CD4-positive, CD25-positive, alpha-beta regulatory T cell (primary cell): ENCODE data around the gene ISY1. TPM values are rescaled to one million over a fixed set of nuclear protein-coding genes. Genes with fewer than 3 reads are reported as not detected.

Experiments used
- ATAC-seq, 2 donors: fragments of 150-1000 bp; cut with Tn5 transposase; one replicate each; pipeline ENCODE4 v1.10.0; 2021; ENCODE audit warnings: low read depth in 2 of 2, moderate number of reproducible peaks in 2 of 2, moderate library complexity in 1 of 2
- DNase-seq, 3 donors: peaks; one replicate each; pipeline versions ENCODE4 v3.0.0 to v3.0.0-alpha.2; 2012 to 2022; ENCODE audit warnings: mixed read lengths in 1 of 3
- H3K27ac ChIP-seq: one replicate; pipeline ENCODE4 v1.7.0; 2013; ENCODE audit warnings: mild to moderate bottlenecking, low read length; ENCODE audit not compliant: insufficient read depth, poor library complexity, severe bottlenecking
- H3K27me3 ChIP-seq: one replicate; pipeline ENCODE4 v1.7.0; 2013; ENCODE audit warnings: low read length; ENCODE audit not compliant: control insufficient read depth, insufficient read depth
- H3K36me3 ChIP-seq: one replicate; pipeline ENCODE4 v1.7.0; 2013; ENCODE audit warnings: mild to moderate bottlenecking, low read length, moderate library complexity; ENCODE audit not compliant: control insufficient read depth, insufficient read depth
- H3K4me1 ChIP-seq: 2 replicates; pipeline ENCODE4 v1.7.0; 2013; ENCODE audit warnings: mild to moderate bottlenecking, low read length; ENCODE audit not compliant: insufficient read depth, control insufficient read depth, poor library complexity, severe bottlenecking
- H3K4me3 ChIP-seq: one replicate; pipeline ENCODE4 v1.7.0; 2013; ENCODE audit warnings: low read depth, mild to moderate bottlenecking, low read length, moderate library complexity
- H3K9me3 ChIP-seq, 2 experiments: 1 replicate in 1 of 2; 2 replicates in 1 of 2; pipeline ENCODE4 v1.7.0; 2013; ENCODE audit warnings: low read length in 2 of 2, mild to moderate bottlenecking in 1 of 2, moderate library complexity in 1 of 2; ENCODE audit not compliant: control insufficient read depth in 2 of 2
- H3K27ac Mint-ChIP-seq, 3 donors: one replicate each; pipeline ENCODE4 v1.8.0; 2020 to 2022; ENCODE audit warnings: mild to moderate bottlenecking in 3 of 3, mixed read lengths in 3 of 3, moderate library complexity in 2 of 3
- H3K27me3 Mint-ChIP-seq: one replicate; pipeline ENCODE4 v1.8.0; 2022; ENCODE audit warnings: mild to moderate bottlenecking, mixed read lengths
- H3K36me3 Mint-ChIP-seq: one replicate; pipeline ENCODE4 v1.8.0; 2020; ENCODE audit warnings: mixed read lengths
- H3K4me1 Mint-ChIP-seq, 4 donors: one replicate each; pipeline ENCODE4 v1.8.0; 2020 to 2022; ENCODE audit warnings: mixed read lengths in 4 of 4, mild to moderate bottlenecking in 1 of 4
- H3K4me3 Mint-ChIP-seq, 4 donors: one replicate each; pipeline ENCODE4 v1.8.0; 2020 to 2022; ENCODE audit warnings: mild to moderate bottlenecking in 4 of 4, mixed read lengths in 4 of 4, moderate library complexity in 3 of 4
- H3K9me3 Mint-ChIP-seq, 7 donors: one replicate each; pipeline ENCODE4 v1.8.0; 2020 to 2022; ENCODE audit warnings: mixed read lengths in 7 of 7, mild to moderate bottlenecking in 3 of 7, moderate library complexity in 2 of 7
- polyA plus RNA-seq, 4 donors: library from polyadenylated mRNA; unstranded; fragments of 300-500 nt; fragmentation: Illumina TruSeq; gene quantifications; one replicate each; pipeline ENCODE4 v1.2.3, GENCODE V29; 2021
- total RNA-seq: library from RNA; stranded (reverse); gene quantifications from one replicate; pipeline ENCODE4 v1.2.3, GENCODE V29; 2022

The ISY1 gene
- total and polyA plus RNA-seq, 5 donors from 2014 or later, result 45.8 to 109 (median 87.7) TPM

GRCh38 chr3:129123314-129124060 is 37.4 kb downstream of the ISY1 start:
- peaks cover 0 to 1% (median 0%) of the 10 kb centered on the region in 7 donors for H3K9me3 Mint-ChIP-seq
- Histone ChIP-seq H3K27ac (peak overlapping the region; percentile 80), H3K4me1 (peaks cover 40% of the 10 kb centered on the region), H3K4me3 (peak overlapping the region; percentile 7), H3K9me3 (no peaks in the 10 kb centered on the region), H3K36me3 (no peaks in the 10 kb centered on the region), H3K27me3 (no peaks in the 10 kb centered on the region)
- no peaks in the 10 kb centered on the region for H3K27me3 Mint-ChIP-seq
- peaks cover 11% of the 10 kb centered on the region for H3K36me3 Mint-ChIP-seq
- peaks cover 6 to 35% (median 21%) of the 10 kb centered on the region in 4 donors for H3K4me1 Mint-ChIP-seq
- peak overlapping the region; percentile 76 to 91 (median 87) for H3K4me3 Mint-ChIP-seq
- ATAC-seq (no peak), DNase-seq (peak in 2 of 3 donors; percentile 21 to 39)
- peak overlapping the region; percentile 57 to 91 (median 84) for H3K27ac Mint-ChIP-seq

GRCh38 chr3:129122412-129123011 is 38.4 kb downstream of the ISY1 start:
- Mint-ChIP-seq H3K27ac (peak overlapping the region; percentile 57 to 91 (median 84)), H3K36me3 (peaks cover 19% of the 10 kb centered on the region), H3K4me1 (peaks cover 7 to 41% (median 30%) of the 10 kb centered on the region in 4 donors), H3K9me3 (peaks cover 0 to 1% (median 0%) of the 10 kb centered on the region in 7 donors), H3K4me3 (peak overlapping the region; percentile 86 to 91 (median 88)), H3K27me3 (no peaks in the 10 kb centered on the region)
- DNase-seq (peak in 1 of 3 donors; percentile 22), ATAC-seq (no peak)
- H3K4me3 ChIP-seq, result no peak overlapping the region
- peaks cover 5% of the 10 kb centered on the region for H3K36me3 ChIP-seq
- H3K4me1 ChIP-seq, result peaks cover 50% of the 10 kb centered on the region
- no peaks in the 10 kb centered on the region for H3K9me3 ChIP-seq
- no peaks in the 10 kb centered on the region for H3K27me3 ChIP-seq
- peak overlapping the region; percentile 80 for H3K27ac ChIP-seq

- Mint-ChIP-seq H3K4me1 (peaks cover 10 to 48% (median 33%) of the 10 kb centered on the region in 4 donors), H3K27ac (peak within 1 kb of the TSS; percentile 95 to 99 (median 97)), H3K4me3 (peak within 1 kb of the TSS; percentile 93 to 98 (median 96)), H3K36me3 (peaks cover 24% of the 10 kb centered on the region), H3K9me3 (peaks cover 0 to 1% (median 0%) of the 10 kb centered on the region in 7 donors), H3K27me3 (no peaks in the 10 kb centered on the region)
- peak within 1 kb of the TSS; percentile 98 for H3K4me3 ChIP-seq
- H3K36me3 ChIP-seq, result peaks cover 6% of the 10 kb centered on the region
- peak; percentile 52 to 60 for ATAC-seq
- no peaks in the 10 kb centered on the region for H3K27me3 ChIP-seq
- peak; percentile 84 to 87 (median 86) for DNase-seq
- H3K4me1 ChIP-seq, result peaks cover 56% of the 10 kb centered on the region
- H3K9me3 ChIP-seq, result no peaks in the 10 kb centered on the region
- peak within 1 kb of the TSS; percentile 90 for H3K27ac ChIP-seq
Observed at GRCh38 chr3:129121792-129122411, 39.0 kb downstream of the ISY1 start, which contains the start of gene RAB43. Gene RAB43, minus strand, starts transcription at chr3:129121804. Its CDS starts 315 bp downstream, at chr3:129121489.

- Histone ChIP-seq H3K36me3 (peaks cover 6% of the 10 kb centered on the region), H3K27me3 (no peaks in the 10 kb centered on the region), H3K27ac (peak overlapping the region; percentile 90), H3K4me3 (peak overlapping the region; percentile 98), H3K9me3 (no peaks in the 10 kb centered on the region), H3K4me1 (peaks cover 63% of the 10 kb centered on the region)
- DNase-seq (peak in 2 of 3 donors; percentile 58 to 77), ATAC-seq (peak; percentile 17 to 23)
- peaks cover 29% of the 10 kb centered on the region for H3K36me3 Mint-ChIP-seq
- H3K4me1 Mint-ChIP-seq, result peaks cover 17 to 55% (median 39%) of the 10 kb centered on the region in 4 donors
- H3K4me3 Mint-ChIP-seq, result peak overlapping the region; percentile 93 to 98 (median 96)
- H3K9me3 Mint-ChIP-seq, result peaks cover 0 to 1% (median 0%) of the 10 kb centered on the region in 7 donors
- H3K27ac Mint-ChIP-seq, result peak overlapping the region; percentile 95 to 97 (median 95)
- no peaks in the 10 kb centered on the region for H3K27me3 Mint-ChIP-seq
Observed at GRCh38 chr3:129121016-129121791, 39.7 kb downstream of the ISY1 start.

GRCh38 chr3:129120254-129121004 is 40.4 kb downstream of the ISY1 start:
- Histone ChIP-seq H3K4me3 (peak overlapping the region; percentile 98), H3K36me3 (peaks cover 6% of the 10 kb centered on the region), H3K27me3 (no peaks in the 10 kb centered on the region), H3K4me1 (peaks cover 69% of the 10 kb centered on the region), H3K9me3 (no peaks in the 10 kb centered on the region), H3K27ac (peak overlapping the region; percentile 90)
- ATAC-seq, result peak; percentile 76 to 77
- Mint-ChIP-seq H3K9me3 (peaks cover 0 to 1% (median 0%) of the 10 kb centered on the region in 7 donors), H3K4me1 (peaks cover 23 to 58% (median 44%) of the 10 kb centered on the region in 4 donors), H3K36me3 (peaks cover 33% of the 10 kb centered on the region), H3K27me3 (no peaks in the 10 kb centered on the region), H3K4me3 (peak overlapping the region; percentile 93 to 98 (median 96)), H3K27ac (peak overlapping the region; percentile 95 to 99 (median 97))
- peak; percentile 86 to 99 (median 95) for DNase-seq

GRCh38 chr3:129119365-129120100 is 41.3 kb downstream of the ISY1 start:
- Histone ChIP-seq H3K27me3 (no peaks in the 10 kb centered on the region), H3K4me1 (peaks cover 76% of the 10 kb centered on the region), H3K36me3 (peaks cover 8% of the 10 kb centered on the region), H3K27ac (peak overlapping the region; percentile 90), H3K4me3 (peak overlapping the region; percentile 98), H3K9me3 (no peaks in the 10 kb centered on the region)
- Mint-ChIP-seq H3K36me3 (peaks cover 33% of the 10 kb centered on the region), H3K27ac (peak overlapping the region; percentile 95 to 99 (median 97)), H3K4me1 (peaks cover 23 to 65% (median 45%) of the 10 kb centered on the region in 4 donors), H3K9me3 (peaks cover 0 to 1% (median 0%) of the 10 kb centered on the region in 7 donors), H3K4me3 (peak overlapping the region; percentile 93 to 98 (median 96)), H3K27me3 (no peaks in the 10 kb centered on the region)
- DNase-seq (peak in 2 of 3 donors; percentile 14 to 47), ATAC-seq (no peak)
